ENCODE data around the gene KMT5B. TPM values are rescaled to one million over a fixed set of nuclear protein-coding genes. Genes with fewer than 3 reads are reported as not detected.

KMT5B gene
- total RNA-seq, 1 experiment from 2014 or later: 43.8 TPM

DNA sequence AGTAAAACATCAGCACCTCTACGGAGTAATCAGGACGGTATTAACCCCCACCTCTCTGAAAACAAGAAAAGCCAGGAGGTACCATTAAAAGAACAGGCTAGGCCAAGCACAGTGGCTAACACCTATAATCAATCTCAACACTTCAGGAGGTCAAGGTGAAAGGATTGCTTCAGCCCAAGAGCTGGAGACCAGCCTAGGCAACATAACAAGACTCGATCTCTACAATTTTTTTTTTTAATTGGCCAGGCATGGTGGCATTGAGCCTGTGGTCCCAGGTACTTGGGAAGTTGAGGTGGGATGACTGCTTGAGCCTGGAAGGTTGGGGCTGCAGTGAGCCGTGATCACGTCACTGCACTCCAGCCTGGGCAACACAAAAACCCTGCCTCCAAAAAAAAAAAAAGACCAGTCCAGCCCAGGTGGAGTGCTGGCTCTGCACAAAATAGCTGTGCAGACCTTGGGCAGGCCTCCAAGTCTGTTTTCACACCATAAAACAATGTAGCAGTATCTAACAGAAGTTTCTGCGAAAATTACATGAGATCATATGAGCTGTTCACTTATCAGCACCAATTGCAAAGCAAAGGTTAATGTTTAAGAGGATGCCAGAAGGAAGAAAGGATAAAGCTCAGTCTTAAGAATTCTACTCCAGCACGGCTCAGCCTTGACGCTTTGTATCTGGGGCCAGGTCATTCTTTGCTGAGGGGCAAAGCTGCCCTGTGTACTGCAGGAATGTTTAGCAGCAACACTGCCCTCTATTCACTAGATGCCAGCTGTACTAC lies 106.7 kb downstream of the KMT5B start:
- no peak for DNase-seq (ENCODE audit: low spot score)
- ChIA-PET CTCF (no interaction called here), POLR2A (no interaction called here)
- Mint-ChIP-seq H3K4me3 (no peak overlapping the region), H3K36me3 (peaks cover 14% of the 10 kb centered on the region), H3K4me1 (peaks cover 31% of the 10 kb centered on the region), H3K9me3 (no peaks in the 10 kb centered on the region), H3K27me3 (ENCODE audit: low read depth) (no peaks in the 10 kb centered on the region), H3K27ac (peak overlapping the region; percentile 85; the same call in 1 of the 2 replicates)
- TF ChIP-seq MYBL2 (CRISPR knock-in tag; IDR thresholded peaks at IDR 0.05) (no peak), ZNF219 (CRISPR knock-in tag; IDR thresholded peaks at IDR 0.05; ENCODE audit: borderline replicate concordance) (no peak), ESRRA (CRISPR knock-in tag; IDR thresholded peaks at IDR 0.05; ENCODE audit: borderline replicate concordance) (no peak), GABPB1 (CRISPR knock-in tag; IDR thresholded peaks at IDR 0.05) (no peak; the same call in 1 of the 2 replicates), ZNF232 (CRISPR knock-in tag; IDR thresholded peaks at IDR 0.05) (no peak)
- TF ChIP-seq, protein P1, sequence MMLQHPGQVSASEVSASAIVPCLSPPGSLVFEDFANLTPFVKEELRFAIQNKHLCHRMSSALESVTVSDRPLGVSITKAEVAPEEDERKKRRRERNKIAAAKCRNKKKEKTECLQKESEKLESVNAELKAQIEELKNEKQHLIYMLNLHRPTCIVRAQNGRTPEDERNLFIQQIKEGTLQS (CRISPR knock-in tag; conservative IDR thresholded peaks at IDR 0.05): no peak
- TF ChIP-seq, protein P2, sequence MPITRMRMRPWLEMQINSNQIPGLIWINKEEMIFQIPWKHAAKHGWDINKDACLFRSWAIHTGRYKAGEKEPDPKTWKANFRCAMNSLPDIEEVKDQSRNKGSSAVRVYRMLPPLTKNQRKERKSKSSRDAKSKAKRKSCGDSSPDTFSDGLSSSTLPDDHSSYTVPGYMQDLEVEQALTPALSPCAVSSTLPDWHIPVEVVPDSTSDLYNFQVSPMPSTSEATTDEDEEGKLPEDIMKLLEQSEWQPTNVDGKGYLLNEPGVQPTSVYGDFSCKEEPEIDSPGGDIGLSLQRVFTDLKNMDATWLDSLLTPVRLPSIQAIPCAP (CRISPR knock-in tag; IDR thresholded peaks at IDR 0.05): no peak
- TF ChIP-seq, protein P3, sequence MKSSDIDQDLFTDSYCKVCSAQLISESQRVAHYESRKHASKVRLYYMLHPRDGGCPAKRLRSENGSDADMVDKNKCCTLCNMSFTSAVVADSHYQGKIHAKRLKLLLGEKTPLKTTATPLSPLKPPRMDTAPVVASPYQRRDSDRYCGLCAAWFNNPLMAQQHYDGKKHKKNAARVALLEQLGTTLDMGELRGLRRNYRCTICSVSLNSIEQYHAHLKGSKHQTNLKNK (CRISPR knock-in tag; IDR thresholded peaks at IDR 0.05): no peak
- no peak for ATAC-seq

Other genes with a start within 250 kb of the KMT5B start
- 27.7 to 29.7 TPM (median 27.9 TPM) in 3 replicates for gene UNC93B1, start 209.2 kb downstream of the KMT5B start, total RNA-seq (2021)
- 0.30 to 0.53 TPM (median 0.46 TPM) in 3 replicates for gene ALDH3B1, start 203.0 kb downstream of the KMT5B start, total RNA-seq (2021)
- gene NDUFS8, start 182.6 kb downstream of the KMT5B start, total RNA-seq (2021): 221 to 247 TPM (median 240 TPM) in 3 replicates
- 50.7 to 51.7 TPM (median 51.1 TPM) in 3 replicates for gene TCIRG1, start 174.3 kb downstream of the KMT5B start, total RNA-seq (2021)
- 62.6 to 76.1 TPM (median 64.0 TPM) in 3 replicates for gene CHKA, start 91.9 kb downstream of the KMT5B start, total RNA-seq (2021)
- gene C11orf24, start 58.7 kb upstream of the KMT5B start, total RNA-seq (2021): 41.8 to 53.7 TPM (median 43.8 TPM) in 3 replicates
- gene LRP5, start 99.3 kb upstream of the KMT5B start, total RNA-seq (2021): 41.6 to 48.8 TPM (median 41.9 TPM) in 3 replicates
- gene PPP6R3, start 247.5 kb upstream of the KMT5B start, total RNA-seq (2021): 124 to 138 TPM (median 132 TPM) in 3 replicates